GM21515 (cell line): Measurements from ENCODE around the gene SEMA5B.

Experiments
- ATAC-seq: cut with Tn5 transposase; IDR thresholded peaks from one replicate; pipeline ENCODE4 v1.9.1; 2021; ENCODE audit not compliant: unreplicated experiment

SEMA5B gene

GRCh38 chr3:123060054-123060453 lies 32.5 kb upstream of the SEMA5B start:
- ATAC-seq, result no peak

GRCh38 chr3:123058505-123058904 lies 30.9 kb upstream of the SEMA5B start:
- ATAC-seq, result no peak

GRCh38 chr3:123055352-123055751 lies 27.8 kb upstream of the SEMA5B start:
- no peak for ATAC-seq

- no peak for ATAC-seq
Observed at GRCh38 chr3:123054931-123055330, 27.4 kb upstream of the SEMA5B start.

- ATAC-seq, result no peak
Observed at GRCh38 chr3:123054109-123054778, 26.7 kb upstream of the SEMA5B start.

GRCh38 chr3:123053107-123053506 lies 25.5 kb upstream of the SEMA5B start:
- no peak for ATAC-seq

- no peak for ATAC-seq
Observed at GRCh38 chr3:123050666-123051065, 23.1 kb upstream of the SEMA5B start.

- no peak for ATAC-seq
Observed at GRCh38 chr3:123048480-123049237, 21.1 kb upstream of the SEMA5B start.

- no peak for ATAC-seq
Observed at GRCh38 chr3:123047062-123047319, 19.4 kb upstream of the SEMA5B start.

- ATAC-seq, result no peak
Observed at GRCh38 chr3:123046262-123047061, 18.9 kb upstream of the SEMA5B start.

- ATAC-seq, result no peak
Observed at GRCh38 chr3:123044981-123045763, 17.6 kb upstream of the SEMA5B start.

GRCh38 chr3:123042413-123042812 lies 14.8 kb upstream of the SEMA5B start:
- ATAC-seq, result no peak

- no peak for ATAC-seq
Observed at GRCh38 chr3:123039178-123039577, 11.6 kb upstream of the SEMA5B start.

- no peak for ATAC-seq
Observed at GRCh38 chr3:123038751-123039150, 11.2 kb upstream of the SEMA5B start.

GRCh38 chr3:123037015-123037375 lies 9.4 kb upstream of the SEMA5B start:
- ATAC-seq, result no peak

- no peak for ATAC-seq
Observed at GRCh38 chr3:123036352-123037014, 8.9 kb upstream of the SEMA5B start.

- no peak for ATAC-seq
Observed at GRCh38 chr3:123034996-123035395, 7.4 kb upstream of the SEMA5B start.

GRCh38 chr3:123034120-123034519 lies 6.6 kb upstream of the SEMA5B start:
- ATAC-seq, result no peak

- no peak for ATAC-seq
Observed at GRCh38 chr3:123032057-123032456, 4.5 kb upstream of the SEMA5B start.

GRCh38 chr3:123031051-123031450 lies 3.5 kb upstream of the SEMA5B start:
- ATAC-seq, result no peak
